Sigmoid colon (tissue), 7 donors: Measurements from ENCODE around the gene SERPINB5. TPM values are rescaled to one million over a fixed set of nuclear protein-coding genes. Genes with fewer than 3 reads are reported as not detected.
A peak's percentile ranks its signal among the peaks of the same experiment; 100 is the strongest.

Experiments used
- DNase-seq: peaks from one replicate; pipeline ENCODE4 v3.0.0-alpha.2; 2019
- H3K27ac ChIP-seq, 4 donors: fragments of 200-600 bp; sonication (generic); one replicate each; pipeline ENCODE4 v1.5.1; 2016 to 2019; ENCODE audit warnings: mild to moderate bottlenecking in 1 of 4
- H3K27me3 ChIP-seq, 3 donors: fragments of 200-600 bp; sonication (generic); one replicate each; pipeline ENCODE4 v1.5.1; 2019; ENCODE audit warnings: mild to moderate bottlenecking in 1 of 3
- H3K36me3 ChIP-seq, 4 donors: fragments of 200-600 bp; sonication (generic); one replicate each; pipeline ENCODE4 v1.5.1; 2016 to 2019
- H3K4me1 ChIP-seq, 4 donors: fragments of 200-600 bp; sonication (generic); one replicate each; pipeline ENCODE4 v1.5.1; 2017 to 2019
- H3K4me3 ChIP-seq, 4 donors: fragments of 200-600 bp; sonication (generic); one replicate each; pipeline ENCODE4 v1.5.1; 2017 to 2019; ENCODE audit warnings: mild to moderate bottlenecking in 2 of 4, moderate library complexity in 1 of 4
- H3K9me3 ChIP-seq, 4 donors: fragments of 200-600 bp in 3 of 4; sonication (generic) in 3 of 4; one replicate each; pipeline versions ENCODE4 v1.5.1 to v1.6.1; 2013 to 2019
- CTCF ChIP-seq, 4 experiments: fragments of 450-650 bp in 3 of 4; fragments of 200-600 bp in 1 of 4; IDR thresholded peaks; one replicate each; pipeline ENCODE4 v1.5.1; 2016 to 2019; ENCODE audit warnings: antibody characterized with exemption in 4 of 4, mild to moderate bottlenecking in 3 of 4, moderate library complexity in 2 of 4
- EP300 ChIP-seq, 4 donors: sonication (generic); formaldehyde crosslinking; IDR thresholded peaks; one replicate each; pipeline ENCODE4 v1.6.1; 2017; ENCODE audit warnings: antibody characterized with exemption in 4 of 4
- POLR2A ChIP-seq, 2 donors: fragments of 450-650 bp; IDR thresholded peaks; one replicate each; pipeline ENCODE4 v1.6.1; 2016; ENCODE audit warnings: antibody characterized with exemption in 2 of 2, mild to moderate bottlenecking in 2 of 2, moderate library complexity in 2 of 2
- POLR2AphosphoS5 ChIP-seq, 4 donors: sonication (generic); formaldehyde crosslinking; IDR thresholded peaks; one replicate each; pipeline ENCODE4 v1.6.1; 2017; ENCODE audit warnings: antibody characterized with exemption in 4 of 4
- WGBS, 2 donors: extraction: QIAGEN DNeasy Blood & Tissue Kit; methylation state at CpG; one replicate each; pipeline ENCODE4 v1.1.7; 2013; 5-methylcytosine and 5-hydroxymethylcytosine counted together
- intact Hi-C: fragments of 100-400 bp; cut with DNase I; formaldehyde crosslinking; loops from one replicate; pipeline ENCODE4 v1.15.1; 2023
- polyA plus RNA-seq, 3 donors: library from polyadenylated mRNA; stranded (reverse); fragments of 200-250 nt; gene quantifications; one replicate each; pipeline ENCODE4 v1.2.3, GENCODE V29; 2013
- total RNA-seq, 4 donors: library from RNA; depleted of rRNA; stranded (reverse); fragments of >200 nt; gene quantifications; one replicate each; pipeline ENCODE4 v1.1.0, GENCODE V29; 2016
- donor health status: healthy with polysubstance abuse.
- donor health status: Bipolar disorder and iron deficiency.
- donor health status: healthy.

Gene SERPINB5
- total and polyA plus RNA-seq, 7 donors: 1.2 to 2.9 (median 1.6) TPM; not detected in 4

- H3K4me1 ChIP-seq: peaks cover 0 to 25% (median 19%) of the 10 kb centered on the region in 4 donors
- H3K27me3 ChIP-seq: no peaks in the 10 kb centered on the region
- H3K4me3 ChIP-seq: no peak overlapping the region
- no peaks in the 10 kb centered on the region for H3K36me3 ChIP-seq
- intact Hi-C loops: no loop called here
- TF ChIP-seq CTCF (IDR thresholded peaks at IDR 0.05): no peak
- TF ChIP-seq EP300 (IDR thresholded peaks at IDR 0.05): no peak
- no peak for TF ChIP-seq POLR2A (IDR thresholded peaks at IDR 0.05)
- TF ChIP-seq POLR2AphosphoS5 (IDR thresholded peaks at IDR 0.05): no peak
- DNase-seq: no peak
- H3K27ac ChIP-seq: no peak overlapping the region
- H3K9me3 ChIP-seq: no peaks in the 10 kb centered on the region
- WGBS, 2 donors: 89 to 90% methylated on average over 3 of the region's 3 CpGs
Observed at GRCh38 chr18:63551769-63552168, 75.0 kb downstream of the SERPINB5 start.

- no peak for DNase-seq
- Histone ChIP-seq H3K36me3 (no peaks in the 10 kb centered on the region), H3K9me3 (no peaks in the 10 kb centered on the region), H3K27me3 (no peaks in the 10 kb centered on the region), H3K4me3 (no peak overlapping the region), H3K4me1 (peaks cover 0 to 25% (median 19%) of the 10 kb centered on the region in 4 donors), H3K27ac (peak overlapping the region in 2 of 4 donors; percentile 60 to 74)
- 94 to 96% methylated on average over 2 of the region's 2 CpGs for whole genome bisulfite sequencing, 2 donors
- TF ChIP-seq EP300 (IDR thresholded peaks at IDR 0.05): no peak
- TF ChIP-seq POLR2A (IDR thresholded peaks at IDR 0.05): no peak
- TF ChIP-seq CTCF (IDR thresholded peaks at IDR 0.05): no peak
- TF ChIP-seq POLR2AphosphoS5 (IDR thresholded peaks at IDR 0.05): no peak
- intact Hi-C loops: no loop called here
Observed at GRCh38 chr18:63552581-63552980, 75.8 kb downstream of the SERPINB5 start.

- intact Hi-C loops: no loop called here
- WGBS, 2 donors: 7 to 24% methylated on average over 1 of the region's 1 CpG
- Histone ChIP-seq H3K27ac (peak overlapping the region in 2 of 4 donors; percentile 60 to 74), H3K4me1 (peaks cover 0 to 25% (median 19%) of the 10 kb centered on the region in 4 donors), H3K4me3 (no peak overlapping the region), H3K36me3 (no peaks in the 10 kb centered on the region), H3K9me3 (no peaks in the 10 kb centered on the region), H3K27me3 (no peaks in the 10 kb centered on the region)
- DNase-seq: no peak
- TF ChIP-seq POLR2AphosphoS5 (IDR thresholded peaks at IDR 0.05): peak in 3 of 4 donors; percentile 67 to 75 (median 69)
- no peak for TF ChIP-seq CTCF (IDR thresholded peaks at IDR 0.05)
- peak in 1 of 4 donors; percentile 10 for TF ChIP-seq EP300 (IDR thresholded peaks at IDR 0.05)
Observed at GRCh38 chr18:63553081-63553480, 76.3 kb downstream of the SERPINB5 start.

Other genes starting within 250 kb of the SERPINB5 start
- 10 to 100 TPM; 11.3 to 25.7 (median 18.1) TPM for gene BCL2, start 157.2 kb upstream of the SERPINB5 start, total RNA-seq
- 1 to 10 TPM; 2.8 to 9.7 (median 3.6) TPM for gene BCL2, start 157.2 kb upstream of the SERPINB5 start, polyA plus RNA-seq
- 10 to 100 TPM; 33.2 to 50.5 (median 42.7) TPM for gene KDSR, start 109.8 kb upstream of the SERPINB5 start, total RNA-seq
- gene KDSR, start 109.8 kb upstream of the SERPINB5 start, polyA plus RNA-seq: 10 to 100 TPM in 2 of 3 donors, 1 to 10 TPM in 1; 7.6 to 19.3 (median 10.8) TPM
- gene VPS4B, start 54.5 kb upstream of the SERPINB5 start, total RNA-seq: 10 to 100 TPM; 31.4 to 41.0 (median 38.3) TPM
- gene VPS4B, start 54.5 kb upstream of the SERPINB5 start, polyA plus RNA-seq: 10 to 100 TPM; 34.6 to 69.4 (median 44.4) TPM
- gene SERPINB12, start 65.4 kb downstream of the SERPINB5 start, total RNA-seq: not detected
- gene SERPINB12, start 65.4 kb downstream of the SERPINB5 start, polyA plus RNA-seq: not detected
- gene SERPINB13, start 110.4 kb downstream of the SERPINB5 start, total RNA-seq: not detected
- gene SERPINB13, start 110.4 kb downstream of the SERPINB5 start, polyA plus RNA-seq: 1 to 10 TPM in 1 of 3 donors, under 1 TPM in 1, not detected in 1; 0.01 to 1.8 TPM
- not detected for gene SERPINB4, start 167.3 kb downstream of the SERPINB5 start, total RNA-seq
- gene SERPINB4, start 167.3 kb downstream of the SERPINB5 start, polyA plus RNA-seq: under 1 TPM in 1 of 3 donors, not detected in 2; 0.07 TPM
- not detected for gene SERPINB3, start 184.9 kb downstream of the SERPINB5 start, total RNA-seq
- gene SERPINB3, start 184.9 kb downstream of the SERPINB5 start, polyA plus RNA-seq: 1 to 10 TPM in 1 of 3 donors, under 1 TPM in 1, not detected in 1; 0.04 to 1.2 TPM
- not detected for gene SERPINB11, start 226.0 kb downstream of the SERPINB5 start, total RNA-seq
- gene SERPINB11, start 226.0 kb downstream of the SERPINB5 start, polyA plus RNA-seq: not detected